Measurements from ENCODE around the gene CLEC4F.

DNA sequence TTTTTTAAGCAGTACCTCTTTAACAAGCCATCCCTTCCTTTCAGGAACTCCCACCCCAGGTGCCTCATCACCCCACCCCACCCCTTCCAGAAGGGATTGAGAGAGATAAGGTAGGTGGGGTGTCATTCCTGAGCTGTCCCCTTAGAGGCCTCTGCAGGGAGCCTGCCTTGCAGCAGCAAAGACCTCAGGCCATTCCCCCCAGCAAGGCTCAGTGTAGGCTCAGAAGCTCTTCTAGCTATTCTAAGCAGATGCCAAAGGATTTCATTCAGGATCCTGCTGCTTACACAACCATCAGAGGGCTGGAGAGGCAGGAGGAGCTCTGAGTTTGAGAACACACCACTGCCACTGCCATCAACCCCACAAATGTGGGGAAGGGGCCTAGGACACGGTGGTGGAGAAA, 24.1 kb downstream of the CLEC4F start:
- TF ChIP-seq, protein P1, sequence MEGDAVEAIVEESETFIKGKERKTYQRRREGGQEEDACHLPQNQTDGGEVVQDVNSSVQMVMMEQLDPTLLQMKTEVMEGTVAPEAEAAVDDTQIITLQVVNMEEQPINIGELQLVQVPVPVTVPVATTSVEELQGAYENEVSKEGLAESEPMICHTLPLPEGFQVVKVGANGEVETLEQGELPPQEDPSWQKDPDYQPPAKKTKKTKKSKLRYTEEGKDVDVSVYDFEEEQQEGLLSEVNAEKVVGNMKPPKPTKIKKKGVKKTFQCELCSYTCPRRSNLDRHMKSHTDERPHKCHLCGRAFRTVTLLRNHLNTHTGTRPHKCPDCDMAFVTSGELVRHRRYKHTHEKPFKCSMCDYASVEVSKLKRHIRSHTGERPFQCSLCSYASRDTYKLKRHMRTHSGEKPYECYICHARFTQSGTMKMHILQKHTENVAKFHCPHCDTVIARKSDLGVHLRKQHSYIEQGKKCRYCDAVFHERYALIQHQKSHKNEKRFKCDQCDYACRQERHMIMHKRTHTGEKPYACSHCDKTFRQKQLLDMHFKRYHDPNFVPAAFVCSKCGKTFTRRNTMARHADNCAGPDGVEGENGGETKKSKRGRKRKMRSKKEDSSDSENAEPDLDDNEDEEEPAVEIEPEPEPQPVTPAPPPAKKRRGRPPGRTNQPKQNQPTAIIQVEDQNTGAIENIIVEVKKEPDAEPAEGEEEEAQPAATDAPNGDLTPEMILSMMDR (conservative IDR thresholded peaks at IDR 0.05; ENCODE audit: low read depth, low read length), result no peak
- no peak for TF ChIP-seq RAD21 (IDR thresholded peaks at IDR 0.05; ENCODE audit: low read length)
- TF ChIP-seq POLR2A (IDR thresholded peaks at IDR 0.05; ENCODE audit: low read depth, low read length), result no peak
- no peak for TF ChIP-seq RCOR1 (IDR thresholded peaks at IDR 0.05; ENCODE audit: insufficient replicate concordance, low read length)
